ENCODE measurements around the gene HTD2.
A peak's percentile ranks its signal among the peaks of the same experiment; 100 is the strongest.

Gene HTD2

GRCh38 chr3:58331593-58332152 is 25.4 kb downstream of the HTD2 start:
- TF ChIP-seq CTCF (IDR thresholded peaks at IDR 0.05): no peak

GRCh38 chr3:58332575-58333188 is 26.4 kb downstream of the HTD2 start, which contains the start of gene PXK:
Gene PXK (plus strand): TSS chr3:58332892. CDS start chr3:58332989, 97 bp downstream.
- no peak for TF ChIP-seq CTCF (IDR thresholded peaks at IDR 0.05)

- peak; percentile 36; the same call in 1 of the 2 replicates for TF ChIP-seq CTCF (IDR thresholded peaks at IDR 0.05)
Observed at GRCh38 chr3:58333206-58334012, 27.1 kb downstream of the HTD2 start.

- TF ChIP-seq CTCF (IDR thresholded peaks at IDR 0.05): no peak
Observed at GRCh38 chr3:58334013-58334321, 27.6 kb downstream of the HTD2 start.

- no peak for TF ChIP-seq CTCF (IDR thresholded peaks at IDR 0.05)
Observed at GRCh38 chr3:58334506-58334884, 28.2 kb downstream of the HTD2 start.

GRCh38 chr3:58335652-58335947 is 29.3 kb downstream of the HTD2 start:
- TF ChIP-seq CTCF (IDR thresholded peaks at IDR 0.05): no peak

- no peak for TF ChIP-seq CTCF (IDR thresholded peaks at IDR 0.05)
Observed at GRCh38 chr3:58336135-58336882, 30.0 kb downstream of the HTD2 start.

Measured in LNCAP (cell line).